WTC11 (cell line): ENCODE measurements around the gene CGNL1. TPM values are rescaled to one million over a fixed set of nuclear protein-coding genes. Genes with fewer than 3 reads are reported as not detected.

ENCODE experiments used
- ATAC-seq: fragments of 200-7000 bp; cut with Tn5 transposase; 2 replicates; pipeline ENCODE4 v1.10.0; 2021; ENCODE audit warnings: mild to moderate bottlenecking, moderate library complexity
- CTCF ChIA-PET: fragments of 300-600 bp; sonication (Branson Sonifier 250); formaldehyde crosslinking; loops from one replicate; lab custom pipeline; 2021; ENCODE audit warnings: antibody characterized with exemption; lab: Charles Lee
- POLR2A ChIA-PET: fragments of 350-600 bp; sonication (Branson Sonifier 250); formaldehyde crosslinking; loops from one replicate; lab custom pipeline; 2021; ENCODE audit warnings: antibody characterized with exemption; lab: Charles Lee
- DNase-seq: peaks from one replicate; pipeline ENCODE4 v3.0.0; 2021; ENCODE audit warnings: low spot score
- H3K27ac Mint-ChIP-seq: 2 replicates; pipeline ENCODE4 v1.8.0; 2021; ENCODE audit warnings: mixed read lengths
- H3K27me3 Mint-ChIP-seq: 2 replicates; pipeline ENCODE4 v1.8.0; 2021; ENCODE audit warnings: low read depth, mild to moderate bottlenecking, moderate library complexity, mixed read lengths
- H3K36me3 Mint-ChIP-seq: 2 replicates; pipeline ENCODE4 v1.8.0; 2021; ENCODE audit warnings: mixed read lengths
- H3K4me1 Mint-ChIP-seq: 2 replicates; pipeline ENCODE4 v1.8.0; 2022; ENCODE audit warnings: mixed read lengths
- H3K4me3 Mint-ChIP-seq: 2 replicates; pipeline ENCODE4 v1.8.0; 2021; ENCODE audit warnings: mild to moderate bottlenecking, moderate library complexity, mixed read lengths
- H3K9me3 Mint-ChIP-seq: 2 replicates; pipeline ENCODE4 v1.8.0; 2021; ENCODE audit warnings: mixed read lengths
- ATF1 ChIP-seq: sonication (generic); formaldehyde crosslinking; IDR thresholded peaks from 2 replicates; pipeline ENCODE4 v1.8.1; 2023; ENCODE audit warnings: mild to moderate bottlenecking, moderate library complexity, missing genetic modification reagents
- FOXJ3 ChIP-seq: sonication (generic); formaldehyde crosslinking; IDR thresholded peaks from 2 replicates; pipeline ENCODE4 v1.9.0; 2021; ENCODE audit warnings: missing genetic modification reagents, mild to moderate bottlenecking, borderline replicate concordance
- GABPB1 ChIP-seq: sonication (generic); formaldehyde crosslinking; IDR thresholded peaks from 2 replicates; pipeline ENCODE4 v1.8.1; 2023; ENCODE audit warnings: mild to moderate bottlenecking, missing genetic modification reagents
- GRHL2 ChIP-seq: fragments of 250-450 bp; sonication (Bioruptor Pico); IDR thresholded peaks from 2 replicates; pipeline ENCODE4 v1.8.0; 2022; ENCODE audit warnings: mild to moderate bottlenecking, moderate library complexity; ENCODE audit not compliant: insufficient replicate concordance, severe bottlenecking
- HMGA2 ChIP-seq: fragments of 250-450 bp; sonication (Bioruptor Pico); IDR thresholded peaks from 2 replicates; pipeline ENCODE4 v1.4.0; 2021; ENCODE audit warnings: mild to moderate bottlenecking, moderate library complexity
- IRF2 ChIP-seq: sonication (generic); formaldehyde crosslinking; IDR thresholded peaks from 2 replicates; pipeline ENCODE4 v1.8.0; 2022; ENCODE audit warnings: low read depth, missing genetic modification reagents, borderline replicate concordance
- MYBL2 ChIP-seq: sonication (generic); formaldehyde crosslinking; IDR thresholded peaks from 2 replicates; pipeline ENCODE4 v1.8.1; 2023; ENCODE audit warnings: mild to moderate bottlenecking, moderate library complexity, missing genetic modification reagents
- NFE2L1 ChIP-seq: sonication (generic); formaldehyde crosslinking; IDR thresholded peaks from 2 replicates; pipeline ENCODE4 v1.8.1; 2023; ENCODE audit warnings: missing genetic modification reagents
- NR3C1 ChIP-seq: sonication (generic); formaldehyde crosslinking; conservative IDR thresholded peaks from 2 replicates; pipeline ENCODE4 v1.8.1; 2023; ENCODE audit warnings: low read depth, mild to moderate bottlenecking, missing genetic modification reagents
- TEAD4 ChIP-seq: sonication (generic); formaldehyde crosslinking; IDR thresholded peaks from 2 replicates; pipeline ENCODE4 v1.8.0; 2022; ENCODE audit warnings: mild to moderate bottlenecking, missing genetic modification reagents
- ZNF121 ChIP-seq: sonication (generic); formaldehyde crosslinking; IDR thresholded peaks from 2 replicates; pipeline ENCODE4 v1.8.0; 2023; ENCODE audit warnings: missing genetic modification reagents
- ZNF317 ChIP-seq: sonication (generic); formaldehyde crosslinking; IDR thresholded peaks from 2 replicates; pipeline ENCODE4 v1.8.1; 2023; ENCODE audit warnings: low read depth, mild to moderate bottlenecking, moderate library complexity, missing genetic modification reagents, borderline replicate concordance
- total RNA-seq: library from RNA; stranded (reverse); gene quantifications from 3 replicates; pipeline ENCODE4 v1.2.3, GENCODE V29; 2021
- TF ChIP-seq, protein P1 (sequence below): fragments of 250-450 bp; sonication (Bioruptor Pico); IDR thresholded peaks from 2 replicates; pipeline ENCODE4 v2.1.2; 2022; ENCODE audit warnings: mild to moderate bottlenecking, moderate library complexity
- TF ChIP-seq, protein P2 (sequence below): sonication (generic); formaldehyde crosslinking; IDR thresholded peaks from 2 replicates; pipeline ENCODE4 v1.8.1; 2022; ENCODE audit warnings: mild to moderate bottlenecking, missing genetic modification reagents, moderate library complexity, borderline replicate concordance
- TF ChIP-seq, protein P3 (sequence below): fragments of 250-450 bp; sonication (Bioruptor Pico); IDR thresholded peaks from 2 replicates; pipeline ENCODE4 v1.9.0; 2021; ENCODE audit warnings: moderate library complexity, mild to moderate bottlenecking, inconsistent platforms, borderline replicate concordance
- TF ChIP-seq, protein P4 (sequence below): sonication (generic); formaldehyde crosslinking; conservative IDR thresholded peaks from 2 replicates; pipeline ENCODE4 v1.8.1; 2023; ENCODE audit warnings: mild to moderate bottlenecking, low read depth, missing genetic modification reagents, moderate library complexity
- TF ChIP-seq, protein P5 (sequence below): sonication (generic); formaldehyde crosslinking; IDR thresholded peaks from 2 replicates; pipeline ENCODE4 v1.8.1; 2023; ENCODE audit warnings: mild to moderate bottlenecking, missing genetic modification reagents, moderate library complexity
- TF ChIP-seq, protein P6 (sequence below): sonication (generic); formaldehyde crosslinking; IDR thresholded peaks from 2 replicates; pipeline ENCODE4 v1.8.1; 2022; ENCODE audit warnings: mild to moderate bottlenecking, moderate library complexity, missing genetic modification reagents
- TF ChIP-seq, protein P7 (sequence below): sonication (generic); formaldehyde crosslinking; IDR thresholded peaks from 2 replicates; pipeline ENCODE4 v1.8.1; 2023; ENCODE audit warnings: mild to moderate bottlenecking, missing genetic modification reagents, moderate library complexity
- TF ChIP-seq, protein P8 (sequence below): sonication (generic); formaldehyde crosslinking; conservative IDR thresholded peaks from 2 replicates; pipeline ENCODE4 v1.8.1; 2022; ENCODE audit warnings: mild to moderate bottlenecking, missing genetic modification reagents

CGNL1 gene
- total RNA-seq, 1 experiment from 2014 or later = 57.3 TPM

DNA sequence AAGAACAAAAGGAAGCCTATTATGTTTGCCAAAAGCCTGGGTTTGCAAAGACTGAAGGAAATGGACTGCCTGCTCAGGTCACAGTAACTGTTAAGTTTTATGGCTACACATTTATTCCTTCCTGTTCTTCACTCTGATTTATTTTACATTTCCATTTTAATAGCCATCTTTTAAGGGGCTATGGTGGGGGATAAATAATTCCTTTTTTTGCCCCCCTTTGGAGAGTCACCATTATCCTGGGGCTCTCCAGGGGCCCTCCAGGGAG is 161.9 kb downstream of the CGNL1 start:
- ATAC-seq = no peak
- Mint-ChIP-seq H3K9me3 (peaks cover 13% of the 10 kb centered on the region), H3K27ac (no peak overlapping the region), H3K27me3 (no peaks in the 10 kb centered on the region), H3K36me3 (peaks cover 39% of the 10 kb centered on the region), H3K4me1 (peaks cover 17% of the 10 kb centered on the region), H3K4me3 (no peak overlapping the region)
- TF ChIP-seq, protein P1, sequence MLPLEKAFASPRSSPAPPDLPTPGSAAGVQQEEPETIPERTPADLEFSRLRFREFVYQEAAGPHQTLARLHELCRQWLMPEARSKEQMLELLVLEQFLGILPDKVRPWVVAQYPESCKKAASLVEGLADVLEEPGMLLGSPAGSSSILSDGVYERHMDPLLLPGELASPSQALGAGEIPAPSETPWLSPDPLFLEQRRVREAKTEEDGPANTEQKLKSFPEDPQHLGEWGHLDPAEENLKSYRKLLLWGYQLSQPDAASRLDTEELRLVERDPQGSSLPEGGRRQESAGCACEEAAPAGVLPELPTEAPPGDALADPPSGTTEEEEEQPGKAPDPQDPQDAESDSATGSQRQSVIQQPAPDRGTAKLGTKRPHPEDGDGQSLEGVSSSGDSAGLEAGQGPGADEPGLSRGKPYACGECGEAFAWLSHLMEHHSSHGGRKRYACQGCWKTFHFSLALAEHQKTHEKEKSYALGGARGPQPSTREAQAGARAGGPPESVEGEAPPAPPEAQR (CRISPR knock-in tag) = no peak
- TF ChIP-seq, protein P2, sequence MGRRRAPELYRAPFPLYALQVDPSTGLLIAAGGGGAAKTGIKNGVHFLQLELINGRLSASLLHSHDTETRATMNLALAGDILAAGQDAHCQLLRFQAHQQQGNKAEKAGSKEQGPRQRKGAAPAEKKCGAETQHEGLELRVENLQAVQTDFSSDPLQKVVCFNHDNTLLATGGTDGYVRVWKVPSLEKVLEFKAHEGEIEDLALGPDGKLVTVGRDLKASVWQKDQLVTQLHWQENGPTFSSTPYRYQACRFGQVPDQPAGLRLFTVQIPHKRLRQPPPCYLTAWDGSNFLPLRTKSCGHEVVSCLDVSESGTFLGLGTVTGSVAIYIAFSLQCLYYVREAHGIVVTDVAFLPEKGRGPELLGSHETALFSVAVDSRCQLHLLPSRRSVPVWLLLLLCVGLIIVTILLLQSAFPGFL (CRISPR knock-in tag) = no peak
- no peak for TF ChIP-seq MYBL2 (CRISPR knock-in tag)
- TF ChIP-seq, protein P3, sequence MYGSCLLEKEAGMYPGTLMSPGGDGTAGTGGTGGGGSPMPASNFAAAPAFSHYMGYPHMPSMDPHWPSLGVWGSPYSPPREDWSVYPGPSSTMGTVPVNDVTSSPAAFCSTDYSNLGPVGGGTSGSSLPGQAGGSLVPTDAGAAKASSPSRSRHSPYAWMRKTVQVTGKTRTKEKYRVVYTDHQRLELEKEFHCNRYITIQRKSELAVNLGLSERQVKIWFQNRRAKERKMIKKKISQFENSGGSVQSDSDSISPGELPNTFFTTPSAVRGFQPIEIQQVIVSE (CRISPR knock-in tag) = no peak
- no peak for TF ChIP-seq GRHL2 (CRISPR knock-in tag)
- TF ChIP-seq GABPB1 = no peak
- no peak for TF ChIP-seq ATF1 (CRISPR knock-in tag)
- TF ChIP-seq, protein P4, sequence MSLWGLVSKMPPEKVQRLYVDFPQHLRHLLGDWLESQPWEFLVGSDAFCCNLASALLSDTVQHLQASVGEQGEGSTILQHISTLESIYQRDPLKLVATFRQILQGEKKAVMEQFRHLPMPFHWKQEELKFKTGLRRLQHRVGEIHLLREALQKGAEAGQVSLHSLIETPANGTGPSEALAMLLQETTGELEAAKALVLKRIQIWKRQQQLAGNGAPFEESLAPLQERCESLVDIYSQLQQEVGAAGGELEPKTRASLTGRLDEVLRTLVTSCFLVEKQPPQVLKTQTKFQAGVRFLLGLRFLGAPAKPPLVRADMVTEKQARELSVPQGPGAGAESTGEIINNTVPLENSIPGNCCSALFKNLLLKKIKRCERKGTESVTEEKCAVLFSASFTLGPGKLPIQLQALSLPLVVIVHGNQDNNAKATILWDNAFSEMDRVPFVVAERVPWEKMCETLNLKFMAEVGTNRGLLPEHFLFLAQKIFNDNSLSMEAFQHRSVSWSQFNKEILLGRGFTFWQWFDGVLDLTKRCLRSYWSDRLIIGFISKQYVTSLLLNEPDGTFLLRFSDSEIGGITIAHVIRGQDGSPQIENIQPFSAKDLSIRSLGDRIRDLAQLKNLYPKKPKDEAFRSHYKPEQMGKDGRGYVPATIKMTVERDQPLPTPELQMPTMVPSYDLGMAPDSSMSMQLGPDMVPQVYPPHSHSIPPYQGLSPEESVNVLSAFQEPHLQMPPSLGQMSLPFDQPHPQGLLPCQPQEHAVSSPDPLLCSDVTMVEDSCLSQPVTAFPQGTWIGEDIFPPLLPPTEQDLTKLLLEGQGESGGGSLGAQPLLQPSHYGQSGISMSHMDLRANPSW (CRISPR knock-in tag) = no peak
- TF ChIP-seq HMGA2 (CRISPR knock-in tag) = no peak
- TF ChIP-seq ZNF121 (CRISPR knock-in tag) = no peak
- TF ChIP-seq FOXJ3 = no peak
- no peak for TF ChIP-seq NR3C1 (CRISPR knock-in tag)
- TF ChIP-seq, protein P5, sequence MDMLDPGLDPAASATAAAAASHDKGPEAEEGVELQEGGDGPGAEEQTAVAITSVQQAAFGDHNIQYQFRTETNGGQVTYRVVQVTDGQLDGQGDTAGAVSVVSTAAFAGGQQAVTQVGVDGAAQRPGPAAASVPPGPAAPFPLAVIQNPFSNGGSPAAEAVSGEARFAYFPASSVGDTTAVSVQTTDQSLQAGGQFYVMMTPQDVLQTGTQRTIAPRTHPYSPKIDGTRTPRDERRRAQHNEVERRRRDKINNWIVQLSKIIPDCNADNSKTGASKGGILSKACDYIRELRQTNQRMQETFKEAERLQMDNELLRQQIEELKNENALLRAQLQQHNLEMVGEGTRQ (CRISPR knock-in tag) = no peak
- TF ChIP-seq, protein P6, sequence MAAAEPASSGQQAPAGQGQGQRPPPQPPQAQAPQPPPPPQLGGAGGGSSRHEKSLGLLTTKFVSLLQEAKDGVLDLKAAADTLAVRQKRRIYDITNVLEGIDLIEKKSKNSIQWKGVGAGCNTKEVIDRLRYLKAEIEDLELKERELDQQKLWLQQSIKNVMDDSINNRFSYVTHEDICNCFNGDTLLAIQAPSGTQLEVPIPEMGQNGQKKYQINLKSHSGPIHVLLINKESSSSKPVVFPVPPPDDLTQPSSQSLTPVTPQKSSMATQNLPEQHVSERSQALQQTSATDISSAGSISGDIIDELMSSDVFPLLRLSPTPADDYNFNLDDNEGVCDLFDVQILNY = no peak
- TF ChIP-seq TEAD4 (CRISPR knock-in tag) = no peak
- TF ChIP-seq, protein P7, sequence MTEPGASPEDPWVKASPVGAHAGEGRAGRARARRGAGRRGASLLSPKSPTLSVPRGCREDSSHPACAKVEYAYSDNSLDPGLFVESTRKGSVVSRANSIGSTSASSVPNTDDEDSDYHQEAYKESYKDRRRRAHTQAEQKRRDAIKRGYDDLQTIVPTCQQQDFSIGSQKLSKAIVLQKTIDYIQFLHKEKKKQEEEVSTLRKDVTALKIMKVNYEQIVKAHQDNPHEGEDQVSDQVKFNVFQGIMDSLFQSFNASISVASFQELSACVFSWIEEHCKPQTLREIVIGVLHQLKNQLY (CRISPR knock-in tag) = no peak
- TF ChIP-seq NFE2L1 (CRISPR knock-in tag) = no peak
- TF ChIP-seq IRF2 (CRISPR knock-in tag) = no peak
- TF ChIP-seq, protein P8, sequence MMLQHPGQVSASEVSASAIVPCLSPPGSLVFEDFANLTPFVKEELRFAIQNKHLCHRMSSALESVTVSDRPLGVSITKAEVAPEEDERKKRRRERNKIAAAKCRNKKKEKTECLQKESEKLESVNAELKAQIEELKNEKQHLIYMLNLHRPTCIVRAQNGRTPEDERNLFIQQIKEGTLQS (CRISPR knock-in tag) = no peak
- no peak for TF ChIP-seq ZNF317 (CRISPR knock-in tag)
- CTCF ChIA-PET = interaction anchor here (0.5 to 2.4 kb wide), 2 partner anchors 11 to 166 kb away, joined by 3 to 11 read pairs; no protein-coding TSS in a partner anchor
- POLR2A ChIA-PET = no interaction called here
- DNase-seq = no peak
